Activated CD4-positive, alpha-beta memory T cell treated with anti-CD3 and anti-CD28 coated beads for 36 hours (primary cell): ENCODE data around the gene TSACC. TPM values are rescaled to one million over a fixed set of nuclear protein-coding genes. Genes with fewer than 3 reads are reported as not detected.

Source experiments
- CTCF ChIA-PET: fragments of 350-600 bp; sonication (Branson Sonifier 250); formaldehyde crosslinking; loops from one replicate; lab custom pipeline; 2021; ENCODE audit warnings: antibody characterized with exemption, inconsistent platforms; lab: Charles Lee
- POLR2A ChIA-PET: fragments of 350-600 bp; sonication (Branson Sonifier 250); formaldehyde crosslinking; loops from one replicate; lab custom pipeline; 2021; ENCODE audit warnings: antibody characterized with exemption; lab: Charles Lee
- DNase-seq: peaks from one replicate; pipeline ENCODE4 v3.0.0-alpha.2; 2020
- H3K27ac Mint-ChIP-seq: one replicate; pipeline ENCODE4 v1.8.0; 2021; ENCODE audit warnings: mixed read lengths
- H3K27me3 Mint-ChIP-seq: one replicate; pipeline ENCODE4 v1.8.0; 2021; ENCODE audit warnings: mixed read lengths
- H3K36me3 Mint-ChIP-seq: one replicate; pipeline ENCODE4 v1.8.0; 2021; ENCODE audit warnings: mixed read lengths
- H3K4me1 Mint-ChIP-seq: one replicate; pipeline ENCODE4 v1.8.0; 2021; ENCODE audit warnings: low read depth, mixed read lengths
- H3K4me3 Mint-ChIP-seq: one replicate; pipeline ENCODE4 v1.8.0; 2021; ENCODE audit warnings: mild to moderate bottlenecking, mixed read lengths
- H3K9me3 Mint-ChIP-seq: one replicate; pipeline ENCODE4 v1.8.0; 2021; ENCODE audit warnings: mixed read lengths
- intact Hi-C: fragments of 100-400 bp; cut with micrococcal nuclease; formaldehyde crosslinking; loops from one replicate; pipeline ENCODE4 v1.15.1; 2023
- total RNA-seq, 2 experiments: library from RNA; stranded (reverse); gene quantifications; one replicate each; pipeline ENCODE4 v1.2.3, GENCODE V29; 2021

Gene TSACC
- total RNA-seq, 2 experiments from 2014 or later, result not detected

GRCh38 chr1:156388174-156389137 lies 50.1 kb downstream of the TSACC start:
- DNase-seq, result no peak
- Mint-ChIP-seq H3K36me3 (no peaks in the 10 kb centered on the region), H3K27me3 (peaks cover 26% of the 10 kb centered on the region), H3K27ac (no peak overlapping the region), H3K4me1 (peaks cover 4% of the 10 kb centered on the region), H3K9me3 (no peaks in the 10 kb centered on the region), H3K4me3 (no peak overlapping the region)
- ChIA-PET CTCF (interaction anchor here (2.0 to 3.2 kb wide), 2 partner anchors 46 to 57 kb away, joined by 17 to 69 read pairs; no protein-coding TSS in a partner anchor), POLR2A (no interaction called here)
- intact Hi-C loops, result no loop called here

GRCh38 chr1:156389311-156389710 lies 51.0 kb downstream of the TSACC start:
- H3K4me3 Mint-ChIP-seq, result no peak overlapping the region
- POLR2A ChIA-PET, result interaction anchor here (1.0 kb wide), 1 partner anchor 32 kb away, joined by 3 read pairs; no protein-coding TSS in a partner anchor
- DNase-seq, result no peak
- intact Hi-C loops, result no loop called here
- CTCF ChIA-PET, result interaction anchor here (2.0 kb wide), 1 partner anchor 56 kb away, joined by 17 read pairs; no protein-coding TSS in a partner anchor
- H3K36me3 Mint-ChIP-seq, result no peaks in the 10 kb centered on the region
- no peaks in the 10 kb centered on the region for H3K9me3 Mint-ChIP-seq
- H3K27ac Mint-ChIP-seq, result no peak overlapping the region
- peaks cover 26% of the 10 kb centered on the region for H3K27me3 Mint-ChIP-seq
- H3K4me1 Mint-ChIP-seq, result peaks cover 4% of the 10 kb centered on the region

- Mint-ChIP-seq H3K4me1 (peaks cover 3% of the 10 kb centered on the region), H3K9me3 (no peaks in the 10 kb centered on the region), H3K27ac (no peak overlapping the region), H3K4me3 (no peak overlapping the region), H3K36me3 (no peaks in the 10 kb centered on the region), H3K27me3 (peaks cover 26% of the 10 kb centered on the region)
- ChIA-PET CTCF (interaction anchor here (0.5 to 2.6 kb wide), 3 partner anchors 34 to 55 kb away, joined by 3 to 17 read pairs (median 10); no protein-coding TSS in a partner anchor), POLR2A (interaction anchor here (1.0 kb wide), 2 partner anchors 31 to 52 kb away, joined by 3 read pairs; no protein-coding TSS in a partner anchor)
- intact Hi-C loops, result no loop called here
- no peak for DNase-seq
These were observed 52.4 kb downstream of the TSACC start for GRCh38 chr1:156390469-156391365.

- no peak for DNase-seq
- Mint-ChIP-seq H3K27me3 (peaks cover 26% of the 10 kb centered on the region), H3K36me3 (no peaks in the 10 kb centered on the region), H3K27ac (no peak overlapping the region), H3K9me3 (no peaks in the 10 kb centered on the region), H3K4me3 (no peak overlapping the region), H3K4me1 (no peaks in the 10 kb centered on the region)
- ChIA-PET CTCF (interaction anchor here (2.6 kb wide), 1 partner anchor 54 kb away, joined by 10 read pairs; no protein-coding TSS in a partner anchor), POLR2A (no interaction called here)
- intact Hi-C loops, result no loop called here
These were observed 53.0 kb downstream of the TSACC start for GRCh38 chr1:156391366-156391677.

- ChIA-PET CTCF (interaction anchor here (0.9 to 2.6 kb wide), 2 partner anchors 28 to 54 kb away, joined by 3 to 10 read pairs; no protein-coding TSS in a partner anchor), POLR2A (no interaction called here)
- Mint-ChIP-seq H3K4me3 (no peak overlapping the region), H3K27ac (no peak overlapping the region), H3K4me1 (no peaks in the 10 kb centered on the region), H3K9me3 (no peaks in the 10 kb centered on the region), H3K36me3 (no peaks in the 10 kb centered on the region), H3K27me3 (peaks cover 26% of the 10 kb centered on the region)
- no peak for DNase-seq
- intact Hi-C loops, result no loop called here
These were observed 53.4 kb downstream of the TSACC start for GRCh38 chr1:156391701-156392100.

- H3K27me3 Mint-ChIP-seq, result peaks cover 21% of the 10 kb centered on the region
- no peaks in the 10 kb centered on the region for H3K9me3 Mint-ChIP-seq
- H3K4me3 Mint-ChIP-seq, result no peak overlapping the region
- H3K27ac Mint-ChIP-seq, result no peak overlapping the region
- no peaks in the 10 kb centered on the region for H3K36me3 Mint-ChIP-seq
- CTCF ChIA-PET, result interaction anchor here (0.9 to 2.6 kb wide), 2 partner anchors 27 to 53 kb away, joined by 3 to 10 read pairs; no protein-coding TSS in a partner anchor
- POLR2A ChIA-PET, result no interaction called here
- H3K4me1 Mint-ChIP-seq, result no peaks in the 10 kb centered on the region
- intact Hi-C loops, result no loop called here
- DNase-seq, result no peak
These were observed 54.1 kb downstream of the TSACC start for GRCh38 chr1:156392452-156392853.

- Mint-ChIP-seq H3K36me3 (no peaks in the 10 kb centered on the region), H3K27me3 (peaks cover 15% of the 10 kb centered on the region), H3K4me3 (no peak overlapping the region), H3K27ac (no peak overlapping the region), H3K4me1 (no peaks in the 10 kb centered on the region), H3K9me3 (no peaks in the 10 kb centered on the region)
- DNase-seq, result no peak
- ChIA-PET CTCF (interaction anchor here (2.6 kb wide), 1 partner anchor 53 kb away, joined by 10 read pairs; no protein-coding TSS in a partner anchor), POLR2A (no interaction called here)
- intact Hi-C loops, result no loop called here
These were observed 54.8 kb downstream of the TSACC start for GRCh38 chr1:156393095-156393494.

- Mint-ChIP-seq H3K36me3 (no peaks in the 10 kb centered on the region), H3K9me3 (no peaks in the 10 kb centered on the region), H3K4me3 (no peak overlapping the region), H3K4me1 (no peaks in the 10 kb centered on the region), H3K27me3 (peaks cover 8% of the 10 kb centered on the region), H3K27ac (no peak overlapping the region)
- no peak for DNase-seq
- ChIA-PET POLR2A (no interaction called here), CTCF (interaction anchor here (2.4 kb wide), 1 partner anchor 8 kb away, joined by 17 read pairs; no protein-coding TSS in a partner anchor)
- intact Hi-C loops, result no loop called here
These were observed 55.8 kb downstream of the TSACC start for GRCh38 chr1:156394082-156394481.

- H3K27me3 Mint-ChIP-seq, result peaks cover 2% of the 10 kb centered on the region
- H3K27ac Mint-ChIP-seq, result no peak overlapping the region
- intact Hi-C loops, result no loop called here
- ChIA-PET POLR2A (interaction anchor here (1.2 kb wide), 1 partner anchor 173 kb away, joined by 3 read pairs; no protein-coding TSS in a partner anchor), CTCF (interaction anchor here (2.4 kb wide), 1 partner anchor 9 kb away, joined by 17 read pairs; no protein-coding TSS in a partner anchor)
- no peak for DNase-seq
- H3K36me3 Mint-ChIP-seq, result no peaks in the 10 kb centered on the region
- H3K4me3 Mint-ChIP-seq, result no peak overlapping the region
- H3K4me1 Mint-ChIP-seq, result no peaks in the 10 kb centered on the region
- no peaks in the 10 kb centered on the region for H3K9me3 Mint-ChIP-seq
These were observed 56.6 kb downstream of the TSACC start for GRCh38 chr1:156394835-156395461.
